GM18511 (cell line): Measurements from ENCODE around the gene CYB561A3.

ENCODE experiments used
- ATAC-seq: cut with Tn5 transposase; IDR thresholded peaks from one replicate; pipeline ENCODE4 v1.9.1; 2021; ENCODE audit warnings: mild to moderate bottlenecking, moderate library complexity; ENCODE audit not compliant: unreplicated experiment

Gene CYB561A3

DNA sequence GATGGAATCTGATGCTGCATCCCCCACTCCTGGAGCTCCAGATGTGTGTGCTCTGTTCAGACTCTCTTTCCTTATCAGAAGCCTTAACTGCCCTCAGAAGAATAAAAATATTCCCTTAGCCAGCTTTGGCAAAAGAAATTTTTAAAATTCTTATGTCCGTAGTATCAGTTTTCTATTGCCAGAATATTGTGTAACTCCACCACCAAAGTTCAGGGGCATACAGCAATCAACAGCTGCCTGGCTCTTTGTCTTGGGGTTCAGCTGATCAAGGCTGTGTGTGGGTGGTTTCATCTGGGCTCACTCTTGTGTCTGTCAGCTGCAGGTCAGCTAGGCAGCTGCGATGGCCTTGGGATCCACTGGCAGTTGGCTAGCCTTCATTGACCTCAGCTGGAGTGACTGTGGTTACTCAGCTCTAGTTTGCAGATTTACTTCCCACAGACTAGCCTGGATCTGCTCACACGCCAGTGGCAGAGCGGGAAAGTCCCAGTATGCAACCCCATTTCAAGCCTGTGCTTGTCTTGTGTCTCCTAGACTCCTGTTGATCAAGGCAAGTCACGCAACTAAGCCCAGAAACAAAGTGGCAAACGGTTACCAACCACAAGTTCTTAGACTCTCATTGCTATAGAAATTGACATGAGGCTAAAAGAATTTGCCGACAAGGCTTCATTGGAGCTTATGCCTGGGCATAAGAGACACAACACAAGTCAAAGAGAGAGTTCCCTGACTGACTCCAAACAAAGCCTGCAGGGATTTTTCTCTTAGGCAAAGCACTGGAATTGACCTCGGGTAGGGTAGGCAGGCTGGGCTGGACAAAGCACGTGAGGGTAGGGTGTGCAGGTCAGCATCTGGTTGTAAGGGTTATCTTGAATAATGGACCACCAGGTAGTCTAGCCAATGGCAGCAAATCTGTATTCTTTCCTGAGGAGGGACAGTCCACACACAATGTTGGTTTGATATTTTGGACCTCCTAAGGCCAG is 8.0 kb upstream of the CYB561A3 start:
- peak; percentile 72 for ATAC-seq

DNA sequence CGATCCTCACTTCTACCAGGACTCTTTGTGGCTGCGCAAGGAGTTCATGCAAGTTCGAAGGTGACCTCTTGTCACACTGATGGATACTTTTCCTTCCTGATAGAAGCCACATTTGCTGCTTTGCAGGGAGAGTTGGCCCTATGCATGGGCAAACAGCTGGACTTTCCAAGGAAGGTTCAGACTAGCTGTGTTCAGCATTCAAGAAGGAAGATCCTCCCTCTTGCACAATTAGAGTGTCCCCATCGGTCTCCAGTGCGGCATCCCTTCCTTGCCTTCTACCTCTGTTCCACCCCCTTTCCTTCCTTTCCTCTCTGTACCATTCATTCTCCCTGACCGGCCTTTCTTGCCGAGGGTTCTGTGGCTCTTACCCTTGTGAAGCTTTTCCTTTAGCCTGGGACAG is 7.0 kb upstream of the CYB561A3 start:
- no peak for ATAC-seq

DNA sequence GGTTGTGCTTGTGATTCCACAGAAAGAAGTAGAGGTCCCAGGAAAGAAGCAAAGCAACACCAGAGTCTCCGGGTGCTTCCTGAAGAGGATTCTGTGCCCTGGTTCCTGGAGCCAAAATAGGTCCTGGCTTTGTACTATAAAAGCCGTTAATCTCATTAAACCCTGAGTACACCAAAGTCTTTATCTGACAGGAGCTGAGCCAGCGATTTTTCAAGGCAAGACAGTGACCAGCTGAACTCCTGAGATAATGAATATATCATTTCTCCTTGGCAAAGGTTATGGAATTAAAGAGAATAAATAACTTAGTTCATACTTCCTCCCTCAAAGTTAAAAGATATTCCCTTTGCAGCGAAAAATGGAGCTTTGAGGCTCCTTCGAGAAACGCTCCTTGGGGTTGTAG is 5.7 kb upstream of the CYB561A3 start:
- no peak for ATAC-seq

DNA sequence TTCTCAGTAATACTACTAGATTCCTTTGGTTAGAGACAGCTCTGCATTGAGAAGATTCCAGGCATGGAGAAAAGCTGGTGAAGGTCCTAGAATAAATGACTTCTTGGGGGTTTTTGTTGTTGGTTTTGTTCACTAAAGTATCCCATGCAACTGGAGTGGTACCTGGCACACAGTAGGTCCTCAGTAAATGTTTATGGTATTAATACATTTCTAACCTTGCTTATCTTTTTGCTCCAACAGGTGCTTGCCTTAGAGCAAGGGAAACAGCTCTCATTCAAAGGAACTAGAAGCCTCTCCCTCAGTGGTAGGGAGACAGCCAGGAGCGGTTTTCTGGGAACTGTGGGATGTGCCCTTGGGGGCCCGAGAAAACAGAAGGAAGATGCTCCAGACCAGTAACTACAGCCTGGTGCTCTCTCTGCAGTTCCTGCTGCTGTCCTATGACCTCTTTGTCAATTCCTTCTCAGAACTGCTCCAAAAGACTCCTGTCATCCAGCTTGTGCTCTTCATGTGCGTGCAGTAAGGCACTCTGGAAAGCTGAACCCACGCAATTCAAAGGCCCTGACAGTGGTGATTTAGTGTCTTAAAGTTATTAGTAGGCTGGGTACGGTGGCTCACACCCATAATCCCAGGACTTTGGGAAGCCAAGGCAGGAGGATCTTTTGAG is 2.5 kb upstream of the CYB561A3 start:
- ATAC-seq, result no peak

DNA sequence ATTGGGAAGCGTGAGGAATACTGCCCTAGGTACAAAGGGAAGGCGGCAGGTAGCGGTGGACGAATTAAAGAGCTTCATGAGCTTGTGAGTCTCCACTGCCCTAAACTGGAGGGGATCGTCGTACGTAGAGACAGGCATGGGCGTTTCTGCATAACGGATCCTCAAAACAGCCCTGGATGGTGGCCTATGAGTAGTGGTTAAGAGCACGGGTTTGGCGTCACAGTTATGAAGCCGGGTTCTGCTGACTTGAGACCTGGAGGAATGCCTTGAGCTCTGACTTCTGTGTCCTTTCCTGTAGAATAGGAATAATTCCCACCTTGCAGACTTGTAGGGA is 827 bp upstream of the CYB561A3 start:
- ATAC-seq, result peak; percentile 3

DNA sequence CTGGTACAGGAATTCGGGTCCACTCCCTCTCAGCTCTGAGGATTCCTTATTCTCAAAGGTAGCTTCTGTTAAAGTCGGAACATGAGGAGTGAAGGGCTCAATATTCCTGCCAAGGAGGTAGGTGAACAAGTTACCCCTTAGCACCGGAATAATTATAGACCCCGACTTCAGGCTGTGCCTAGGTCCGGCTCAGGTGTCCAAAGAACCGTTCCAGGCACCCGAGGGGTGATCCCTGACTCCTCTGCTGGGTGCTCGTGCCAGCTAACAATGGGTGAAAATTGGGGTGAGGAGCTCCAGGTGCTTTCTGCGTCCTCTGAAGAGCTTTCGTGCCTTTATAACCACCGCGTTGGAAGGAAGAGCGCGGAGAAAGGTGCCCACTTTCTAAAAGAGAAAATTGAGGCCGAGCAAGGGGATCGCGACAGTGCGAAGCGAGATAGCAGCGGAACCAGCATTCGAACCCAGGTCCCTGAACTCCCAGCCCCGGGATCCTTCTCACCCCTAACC is 393 bp downstream of the CYB561A3 start:
- peak; percentile 2 for ATAC-seq

DNA sequence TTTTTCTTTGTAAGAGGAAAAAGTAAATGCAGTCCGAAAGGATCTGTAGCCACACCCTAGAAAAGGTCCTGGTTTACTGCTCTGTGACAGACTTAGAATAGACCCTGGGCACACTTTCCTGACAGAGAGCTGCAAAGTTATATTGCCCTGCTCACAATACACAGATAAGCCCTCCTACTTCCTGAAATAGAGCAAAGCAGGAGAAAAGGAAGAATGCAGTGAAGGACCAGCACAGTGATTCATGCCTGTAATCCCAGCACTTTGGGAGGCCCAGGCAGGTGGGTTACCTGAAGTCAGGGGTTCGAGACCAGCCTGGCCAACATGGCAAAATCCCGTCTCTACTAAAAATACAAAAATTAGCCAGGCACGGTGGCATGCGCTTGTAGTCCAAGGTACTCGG is 2.2 kb downstream of the CYB561A3 start:
- no peak for ATAC-seq

DNA sequence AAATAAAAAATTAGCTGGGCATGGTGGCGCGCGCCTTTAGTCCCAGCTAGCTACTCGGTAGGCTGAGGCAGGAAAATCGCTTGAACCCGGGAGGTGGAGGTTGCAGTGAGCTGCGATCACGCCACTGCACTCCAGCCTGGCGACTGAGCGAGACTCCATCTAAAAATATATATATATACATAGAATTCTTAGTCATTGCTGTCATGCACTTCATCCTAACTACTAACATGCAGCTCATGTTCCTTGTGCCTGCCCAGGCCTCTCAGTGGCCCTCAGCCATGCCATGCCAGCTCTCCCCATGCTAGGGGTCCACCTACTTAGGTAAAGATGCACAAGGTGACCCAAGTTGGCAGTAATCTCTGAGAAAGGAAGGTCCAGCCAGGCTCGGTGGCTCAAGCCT is 3.1 kb downstream of the CYB561A3 start:
- ATAC-seq, result no peak

DNA sequence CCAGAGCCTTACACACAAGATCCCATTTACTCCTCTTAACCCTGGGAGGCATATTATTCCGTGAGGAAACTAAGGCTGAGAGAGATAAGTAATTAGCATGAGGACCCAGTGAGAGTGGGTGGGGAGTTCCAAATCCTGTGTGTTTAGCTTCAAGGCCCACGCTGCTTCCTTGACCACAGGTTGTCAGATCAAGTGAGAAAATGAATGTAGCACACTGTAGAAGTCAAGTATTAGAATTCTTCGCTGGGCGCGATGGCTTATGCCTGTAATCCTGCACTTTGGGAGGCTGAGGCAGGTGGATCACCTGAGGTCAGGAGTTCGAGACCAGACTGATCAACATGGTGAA is 3.8 kb downstream of the CYB561A3 start:
- ATAC-seq, result no peak

DNA sequence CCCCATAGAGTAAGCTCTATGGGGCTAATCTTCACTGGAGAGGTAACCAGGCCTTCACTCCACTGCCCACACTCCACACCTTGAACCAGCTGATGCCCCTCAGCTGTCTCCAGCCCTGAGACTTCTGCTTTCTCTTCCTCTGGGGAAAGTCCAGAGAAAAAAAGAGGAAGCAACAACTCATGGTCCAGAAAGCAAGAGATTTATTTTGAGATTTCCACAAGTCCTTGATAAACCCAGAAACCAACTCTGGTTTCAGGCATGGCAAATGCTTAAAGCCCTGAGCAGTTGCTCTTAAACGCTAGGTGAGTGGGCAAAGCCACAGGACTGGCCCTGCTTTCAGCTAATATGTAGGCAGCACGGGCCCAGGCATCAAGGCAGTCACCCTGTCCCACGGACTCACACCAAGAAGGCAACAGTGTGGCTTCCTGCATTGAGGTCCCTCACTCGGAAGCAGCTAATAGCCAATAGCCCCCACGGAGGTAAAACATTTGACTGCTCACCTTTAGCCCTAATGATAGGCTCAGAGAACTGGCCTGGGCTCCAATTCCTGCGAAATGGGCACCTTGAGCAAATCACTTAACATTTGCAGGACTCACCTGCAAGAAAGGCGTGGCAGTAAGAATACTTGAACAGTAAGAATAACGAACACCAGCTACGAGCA is 4.3 kb downstream of the CYB561A3 start:
- ATAC-seq, result peak; percentile 65

DNA sequence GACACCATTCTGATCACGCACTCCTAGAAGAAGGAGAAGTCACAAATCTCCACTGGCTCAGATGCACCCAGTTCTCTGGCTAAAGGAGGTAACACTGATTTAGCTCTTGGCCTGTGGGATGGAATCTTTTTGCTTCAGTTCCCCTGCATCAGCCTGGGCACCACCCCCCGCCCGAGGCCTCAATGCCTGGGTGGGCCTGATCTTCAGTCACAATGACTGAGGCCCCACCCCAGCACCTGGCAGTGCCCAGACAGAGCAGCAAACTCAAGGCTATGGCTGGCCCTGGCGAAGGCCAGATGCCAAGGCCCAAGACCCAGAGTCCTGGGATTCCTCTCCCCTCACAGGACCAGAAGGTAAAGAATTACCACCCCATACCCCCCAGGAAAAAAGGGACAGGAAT is 5.0 kb downstream of the CYB561A3 start:
- no peak for ATAC-seq

DNA sequence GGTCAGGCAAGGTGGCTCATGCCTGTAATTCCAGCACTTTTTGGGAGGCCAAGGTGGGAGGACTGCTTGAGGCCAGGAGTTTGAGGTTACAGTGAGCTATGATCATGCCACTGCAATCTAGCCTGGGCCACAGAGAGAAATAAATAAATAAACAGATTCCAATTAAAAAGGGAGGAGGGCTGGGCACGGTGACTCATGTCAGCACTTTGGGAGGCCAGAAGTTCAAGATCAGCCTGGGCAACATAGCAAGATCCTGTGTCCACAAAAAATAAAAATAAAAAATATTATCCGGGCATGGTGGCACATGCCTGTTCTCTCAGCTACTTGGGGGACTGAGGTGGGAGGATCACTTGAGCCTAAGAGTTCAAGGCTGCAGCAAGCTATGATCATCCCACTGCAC is 7.5 kb downstream of the CYB561A3 start:
- no peak for ATAC-seq

DNA sequence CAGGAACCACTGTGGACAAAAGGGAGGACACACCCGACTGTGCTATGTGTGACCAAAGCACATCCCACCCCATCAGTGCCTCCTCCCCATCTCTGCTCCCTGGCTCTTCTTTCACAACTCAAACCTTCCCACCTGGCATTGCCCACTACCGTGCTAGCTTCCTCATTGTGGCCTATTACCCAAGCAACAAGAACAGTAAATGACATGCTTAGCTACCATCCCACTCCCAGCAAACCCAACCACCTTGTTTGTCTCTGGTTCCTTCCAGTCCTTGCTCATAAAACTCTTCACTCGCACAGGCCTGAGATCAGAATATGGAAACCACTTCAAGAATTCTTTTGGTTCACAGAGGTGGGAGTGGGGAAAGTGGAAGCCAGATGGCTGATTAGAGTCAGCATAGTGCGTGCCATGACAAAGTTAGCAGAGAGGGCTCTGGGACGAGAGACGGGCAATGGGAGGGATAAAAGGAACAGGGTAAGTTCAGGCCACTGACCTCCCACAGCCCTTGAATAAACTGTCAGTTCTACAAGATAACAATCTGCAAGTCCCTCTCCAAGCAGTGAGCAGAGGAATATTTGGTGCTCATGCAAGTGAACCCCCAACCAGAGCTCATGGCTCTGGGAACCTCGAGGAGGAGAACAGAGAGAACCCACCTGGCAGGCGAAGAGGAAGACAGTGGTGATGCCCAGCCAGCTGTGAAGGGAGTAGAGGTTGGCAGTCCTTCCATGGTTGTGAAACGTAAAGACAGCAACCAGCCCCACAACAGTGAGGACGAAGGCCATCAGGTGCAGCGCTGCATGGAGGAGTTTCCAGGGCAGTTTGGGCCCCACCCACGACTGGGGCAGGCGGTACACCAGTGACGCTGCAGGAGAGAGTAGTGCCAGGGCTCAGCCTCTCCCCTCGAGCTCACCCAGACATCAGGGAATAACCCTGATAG is 8.3 kb downstream of the CYB561A3 start:
- no peak for ATAC-seq

DNA sequence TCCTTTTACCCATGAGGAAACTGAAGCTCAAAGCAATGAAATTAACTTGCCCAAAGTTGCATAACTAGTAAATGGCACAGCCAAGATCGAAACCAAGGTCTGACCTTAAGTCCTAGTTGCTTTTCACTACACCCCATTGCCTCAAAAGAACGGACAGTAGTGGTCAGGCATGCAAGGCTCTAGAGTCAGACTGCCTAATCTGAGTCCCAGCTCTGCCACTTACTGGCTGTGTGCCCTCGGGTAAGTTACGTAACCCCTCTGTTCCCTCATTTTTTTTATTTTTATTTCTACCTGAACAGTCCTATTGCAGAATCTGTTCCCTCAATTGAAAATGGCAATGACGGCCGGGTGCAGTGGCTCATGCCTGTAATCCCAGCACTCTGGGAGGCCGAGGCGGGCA is 9.6 kb downstream of the CYB561A3 start:
- ATAC-seq, result no peak

DNA sequence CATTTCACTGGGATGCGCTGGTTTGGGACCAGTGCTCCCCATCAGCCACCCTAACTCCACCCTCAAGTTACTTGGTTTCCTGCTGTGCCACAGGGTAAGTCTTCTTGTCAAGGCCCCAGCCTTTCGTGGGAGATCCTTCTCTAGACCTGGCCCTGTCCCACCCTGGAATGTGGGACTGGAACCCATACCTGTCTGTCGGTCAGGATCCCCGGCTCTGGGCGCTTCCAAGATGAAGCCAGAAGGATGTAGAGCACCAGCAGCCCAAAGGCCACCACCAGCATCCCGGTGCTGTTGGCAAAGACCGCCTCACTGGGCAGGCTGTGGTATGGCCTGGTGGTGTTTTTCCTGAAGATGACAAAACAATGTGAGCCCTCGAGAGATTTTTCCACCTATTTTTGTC is 10.9 kb downstream of the CYB561A3 start:
- no peak for ATAC-seq

DNA sequence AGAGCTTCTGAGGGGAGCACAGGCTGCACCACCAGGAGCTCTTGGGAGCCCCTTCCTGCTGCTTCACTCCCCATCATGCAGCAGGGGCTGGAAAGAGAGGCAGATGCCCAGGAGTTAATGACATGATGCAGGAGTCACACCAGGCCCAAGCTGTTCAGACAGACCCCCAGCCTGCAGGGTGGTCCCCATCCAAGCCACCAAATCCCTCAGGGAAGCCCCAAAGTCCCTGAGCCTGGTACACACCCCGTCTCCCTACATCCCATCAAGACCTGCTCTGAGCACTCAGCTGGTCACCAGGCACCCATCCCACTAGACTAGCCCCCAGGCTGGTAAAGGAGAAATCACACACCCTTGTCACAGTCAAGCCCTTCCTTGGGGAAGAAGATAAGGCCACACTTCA is 11.3 kb downstream of the CYB561A3 start:
- ATAC-seq, result no peak

DNA sequence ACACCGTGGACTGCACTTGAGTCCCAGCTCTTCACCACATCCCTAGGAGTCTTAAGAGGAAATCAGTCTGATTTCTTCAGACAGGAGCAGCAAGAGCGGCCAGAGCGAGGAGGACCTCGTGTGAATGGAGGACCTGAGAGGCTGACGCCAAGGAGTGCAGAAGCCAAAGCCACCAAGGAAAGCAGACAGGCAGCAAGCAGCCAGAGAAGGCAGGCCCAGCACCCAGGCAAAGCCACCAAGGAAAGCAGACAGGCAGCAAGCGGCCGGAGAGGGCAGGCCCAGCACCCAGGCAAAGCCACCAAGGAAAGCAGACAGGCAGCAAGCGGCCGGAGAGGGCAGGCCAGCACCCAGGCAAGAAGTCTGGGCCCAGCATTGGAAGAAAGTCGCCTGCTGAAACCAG is 11.8 kb downstream of the CYB561A3 start:
- no peak for ATAC-seq

DNA sequence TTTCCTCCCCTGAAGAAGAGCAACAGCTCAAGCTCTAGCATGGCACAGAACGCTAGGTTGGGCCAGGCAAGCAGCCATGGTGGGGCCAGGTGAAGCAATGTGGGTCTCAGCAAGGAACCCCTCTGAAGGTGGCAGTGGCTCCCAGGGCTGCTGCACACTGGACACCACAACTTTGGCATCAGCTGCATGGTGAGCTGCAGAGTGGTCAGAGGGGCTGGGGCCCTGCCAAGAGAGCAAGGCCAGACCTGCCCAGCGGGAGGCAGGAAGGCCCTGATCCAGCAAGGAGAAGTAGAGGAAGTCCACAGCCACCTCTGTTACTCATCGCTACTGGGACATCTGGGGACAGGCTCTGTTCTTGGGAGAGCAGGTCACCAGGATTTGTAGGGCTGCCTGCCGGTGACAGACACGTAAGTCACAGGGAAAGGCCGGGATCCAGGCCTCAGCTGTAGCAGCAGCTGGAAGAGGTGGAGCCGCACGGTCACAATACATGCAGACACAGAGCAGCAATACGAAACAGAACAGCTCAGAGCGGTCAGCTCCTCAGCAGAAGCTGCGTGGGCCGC is 12.4 kb downstream of the CYB561A3 start:
- ATAC-seq, result no peak

DNA sequence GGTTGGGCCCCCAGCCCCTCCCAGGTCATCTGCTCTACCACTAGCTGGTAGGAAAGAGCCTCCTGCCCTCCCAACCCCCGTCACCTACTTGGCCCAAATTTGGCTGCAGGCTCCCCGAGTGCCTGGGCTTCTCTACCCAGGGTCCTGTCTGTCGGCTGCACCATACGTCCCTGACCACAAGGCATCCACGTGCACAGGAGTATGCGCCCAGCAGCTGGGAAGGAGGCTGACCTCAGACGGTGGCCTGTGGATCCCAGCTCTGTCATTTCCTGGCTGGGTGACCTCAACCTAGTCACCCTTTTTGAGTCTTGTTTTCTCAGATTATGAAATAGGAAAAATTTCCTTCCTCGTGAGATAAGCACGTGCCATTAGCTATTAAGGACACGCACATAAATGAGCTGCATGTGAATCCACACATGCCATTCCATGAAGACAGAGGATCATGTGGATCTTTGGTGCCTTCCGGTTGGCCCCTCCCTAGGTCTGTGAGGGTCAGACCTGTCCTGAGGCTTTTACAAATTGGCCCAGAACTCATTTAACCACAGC is 13.7 kb downstream of the CYB561A3 start:
- ATAC-seq, result no peak
